Glutamatergic neuron (in vitro differentiated cells): ENCODE data around the gene GLT1D1. TPM values are rescaled to one million over a fixed set of nuclear protein-coding genes. Genes with fewer than 3 reads are reported as not detected.

ENCODE experiments used
- DNase-seq: peaks from one replicate; pipeline ENCODE4 v3.0.0; 2022
- H3K27ac Mint-ChIP-seq: one replicate; pipeline ENCODE4 v1.8.0; 2020; ENCODE audit warnings: mild to moderate bottlenecking, mixed read lengths, inconsistent platforms; ENCODE audit not compliant: unreplicated experiment
- H3K27me3 Mint-ChIP-seq: one replicate; pipeline ENCODE4 v1.8.0; 2020; ENCODE audit warnings: mild to moderate bottlenecking, moderate library complexity, mixed read lengths, inconsistent platforms; ENCODE audit not compliant: unreplicated experiment
- H3K36me3 Mint-ChIP-seq: one replicate; pipeline ENCODE4 v1.8.0; 2020; ENCODE audit warnings: mild to moderate bottlenecking, mixed read lengths, inconsistent platforms; ENCODE audit not compliant: unreplicated experiment
- H3K4me1 Mint-ChIP-seq: one replicate; pipeline ENCODE4 v1.8.0; 2020; ENCODE audit warnings: mild to moderate bottlenecking, low read depth, mixed read lengths, inconsistent platforms; ENCODE audit not compliant: unreplicated experiment
- H3K4me3 Mint-ChIP-seq: one replicate; pipeline ENCODE4 v1.8.0; 2020; ENCODE audit warnings: mild to moderate bottlenecking, mixed read lengths, inconsistent platforms; ENCODE audit not compliant: unreplicated experiment
- H3K9me3 Mint-ChIP-seq: one replicate; pipeline ENCODE4 v1.8.0; 2020; ENCODE audit warnings: mild to moderate bottlenecking, moderate library complexity, mixed read lengths, inconsistent platforms; ENCODE audit not compliant: unreplicated experiment
- CTCF ChIP-seq: fragments of 200-600 bp; sonication (generic); IDR thresholded peaks from one replicate; pipeline ENCODE4 v1.5.0; 2021; ENCODE audit not compliant: partially characterized antibody, unreplicated experiment
- total RNA-seq: library from RNA; stranded (reverse); fragmentation: NEBNext Ultra II Directional; extraction: Animal tissue kit (Norgen Biotek cat#: 25700); gene quantifications from one replicate; pipeline ENCODE4 v1.2.1, GENCODE V29; 2021; ENCODE audit not compliant: unreplicated experiment

GLT1D1 gene
- total RNA-seq, 1 donor from 2014 or later = 4.4 TPM

- H3K27me3 Mint-ChIP-seq = peaks cover 5% of the 10 kb centered on the region
- no peak overlapping the region for H3K4me3 Mint-ChIP-seq
- no peak for DNase-seq
- TF ChIP-seq CTCF = no peak
- H3K36me3 Mint-ChIP-seq = peaks cover 8% of the 10 kb centered on the region
- no peak overlapping the region for H3K27ac Mint-ChIP-seq
- peaks cover 10% of the 10 kb centered on the region for H3K9me3 Mint-ChIP-seq
- H3K4me1 Mint-ChIP-seq = peaks cover 12% of the 10 kb centered on the region
Observed at GRCh38 chr12:128817111-128818015, 35.9 kb upstream of the GLT1D1 start.

DNA sequence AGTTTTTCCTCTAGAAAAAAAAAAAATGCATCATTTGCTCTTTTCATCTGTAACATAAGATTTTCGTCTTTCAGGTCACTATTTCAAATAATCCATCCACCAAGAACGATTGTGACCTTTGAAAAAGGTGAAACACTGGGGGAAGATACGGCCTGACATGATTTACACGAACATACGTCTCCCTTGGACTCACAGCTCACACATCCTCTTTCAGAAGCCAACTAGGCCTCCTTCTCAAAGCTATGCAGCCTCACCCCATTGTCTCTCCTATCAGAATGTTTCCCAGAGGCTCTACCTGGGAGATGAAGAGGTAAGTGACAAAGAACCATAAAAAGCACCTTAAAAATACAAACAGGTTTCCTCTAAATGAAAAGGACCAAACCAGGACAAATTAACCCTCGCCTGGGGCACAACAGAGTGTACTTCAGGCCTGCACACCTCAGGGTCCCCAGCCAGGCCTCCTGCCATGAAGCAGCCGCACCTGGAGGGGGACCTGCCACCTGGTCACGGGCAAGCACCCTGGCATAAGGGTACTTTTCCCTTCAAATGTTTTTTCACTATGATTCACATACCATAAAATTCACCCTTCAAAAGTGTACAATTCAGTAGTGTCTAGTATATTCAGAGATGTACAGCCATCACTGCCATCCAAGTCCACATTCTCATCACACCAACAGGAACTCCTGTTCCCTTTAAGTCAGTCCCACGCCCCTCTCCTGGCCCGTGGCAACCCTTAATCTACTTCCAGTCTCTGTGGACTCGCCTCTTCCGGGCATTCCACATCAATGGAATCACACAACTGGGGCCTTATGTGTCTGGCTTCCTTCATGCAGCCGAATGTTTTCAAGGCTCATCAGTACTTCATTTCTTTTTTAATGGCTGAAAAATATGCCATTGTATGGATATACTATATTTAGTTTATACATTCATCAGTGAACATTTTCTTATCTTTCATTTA lies 34.9 kb upstream of the GLT1D1 start:
- peaks cover 5% of the 10 kb centered on the region for H3K27me3 Mint-ChIP-seq
- no peak for TF ChIP-seq CTCF
- H3K4me1 Mint-ChIP-seq = peaks cover 12% of the 10 kb centered on the region
- DNase-seq = no peak
- H3K27ac Mint-ChIP-seq = peak overlapping the region; percentile 48
- peaks cover 10% of the 10 kb centered on the region for H3K9me3 Mint-ChIP-seq
- H3K4me3 Mint-ChIP-seq = no peak overlapping the region
- H3K36me3 Mint-ChIP-seq = peaks cover 8% of the 10 kb centered on the region

GRCh38 chr12:128819293-128820144 lies 33.8 kb upstream of the GLT1D1 start:
- Mint-ChIP-seq H3K36me3 (peaks cover 8% of the 10 kb centered on the region), H3K9me3 (peaks cover 7% of the 10 kb centered on the region), H3K4me1 (peaks cover 11% of the 10 kb centered on the region), H3K27ac (no peak overlapping the region), H3K27me3 (peaks cover 5% of the 10 kb centered on the region), H3K4me3 (no peak overlapping the region)
- TF ChIP-seq CTCF = no peak
- no peak for DNase-seq

DNA sequence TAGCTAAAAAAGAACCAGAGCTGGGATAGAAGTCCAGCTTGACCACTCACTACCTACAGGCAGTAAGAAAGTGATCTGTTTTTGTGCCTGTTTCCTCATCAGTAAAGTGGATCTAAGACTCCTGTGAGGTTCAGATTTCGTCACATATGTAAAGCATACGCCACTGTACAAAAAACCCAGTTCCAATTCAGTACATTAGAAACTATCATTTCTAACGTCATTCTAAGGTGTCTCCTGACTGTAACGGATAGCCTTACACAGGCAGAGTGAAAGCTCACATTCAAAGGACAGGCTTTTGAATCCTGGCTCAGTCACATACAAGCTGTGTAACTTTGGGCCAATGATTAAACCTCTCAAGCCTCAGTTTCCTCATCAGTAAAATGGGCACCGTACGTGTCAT lies 33.0 kb upstream of the GLT1D1 start:
- peaks cover 4% of the 10 kb centered on the region for H3K36me3 Mint-ChIP-seq
- no peak overlapping the region for H3K4me3 Mint-ChIP-seq
- no peak for DNase-seq
- H3K27me3 Mint-ChIP-seq = peaks cover 10% of the 10 kb centered on the region
- TF ChIP-seq CTCF = no peak
- no peak overlapping the region for H3K27ac Mint-ChIP-seq
- H3K9me3 Mint-ChIP-seq = peaks cover 10% of the 10 kb centered on the region
- H3K4me1 Mint-ChIP-seq = peaks cover 12% of the 10 kb centered on the region
